Measurements from ENCODE around the gene SSRP1. TPM values are rescaled to one million over a fixed set of nuclear protein-coding genes. Genes with fewer than 3 reads are reported as not detected.

SSRP1 gene
- total RNA-seq (2014; rRNA removed; shearing (Covaris generic)) = 248 and 249 TPM in 2 replicates

- no peaks in the 10 kb centered on the region for H3K9me3 ChIP-seq (replicated peaks)
- peaks cover 10% of the 10 kb centered on the region for H3K4me1 ChIP-seq
- peak; percentile 93 for DNase-seq
- peak within 1 kb of the TSS; percentile 84 for H3K4me3 ChIP-seq
- H3K36me3 ChIP-seq = peaks cover 37% of the 10 kb centered on the region
- H3K27me3 ChIP-seq = no peaks in the 10 kb centered on the region; the same call in 1 of the 2 replicates
- H3K27ac ChIP-seq = peak within 1 kb of the TSS; percentile 79
Observed at GRCh38 chr11:57335343-57336110, at the start of gene SSRP1. TSS of gene SSRP1 (minus strand) at chr11:57335892. CDS start at chr11:57335121, 771 bp downstream.

- H3K9me3 ChIP-seq (replicated peaks) = 0 out of 2 replicates have a peak, but pooled peaks cover 2% of the 10 kb centered on the region
- no peaks in the 10 kb centered on the region for H3K36me3 ChIP-seq
- H3K4me1 ChIP-seq = no peaks in the 10 kb centered on the region
- no peak within 1 kb of the TSS for H3K4me3 ChIP-seq
- no peak for DNase-seq
- no peak within 1 kb of the TSS for H3K27ac ChIP-seq
- peaks cover 10% of the 10 kb centered on the region for H3K27me3 ChIP-seq
Observed at GRCh38 chr11:57380975-57381374, 45.3 kb upstream of the SSRP1 start, which contains the start of gene PRG3. TSS of gene PRG3 (minus strand) at chr11:57381150. CDS start at chr11:57380708, 442 bp downstream.

- Histone ChIP-seq H3K27ac (no peak overlapping the region), H3K4me1 (no peaks in the 10 kb centered on the region), H3K36me3 (no peaks in the 10 kb centered on the region), H3K9me3 (replicated peaks) (0 out of 2 replicates have a peak, but pooled peaks cover 2% of the 10 kb centered on the region), H3K4me3 (no peak overlapping the region), H3K27me3 (peaks cover 9% of the 10 kb centered on the region; the same call in 1 of the 2 replicates)
- DNase-seq = peak in 1 of 2 experiments; percentile 49
Observed at GRCh38 chr11:57379732-57380131, 44.0 kb upstream of the SSRP1 start.

GRCh38 chr11:57378186-57378585, 42.5 kb upstream of the SSRP1 start:
- Histone ChIP-seq H3K4me3 (no peak overlapping the region), H3K27ac (no peak overlapping the region), H3K4me1 (no peaks in the 10 kb centered on the region), H3K27me3 (peaks cover 2% of the 10 kb centered on the region; the same call in 1 of the 2 replicates), H3K36me3 (no peaks in the 10 kb centered on the region), H3K9me3 (replicated peaks) (no peaks in the 10 kb centered on the region)
- no peak for DNase-seq

GRCh38 chr11:57377107-57377506, 41.4 kb upstream of the SSRP1 start:
- Histone ChIP-seq H3K9me3 (replicated peaks) (no peaks in the 10 kb centered on the region), H3K36me3 (no peaks in the 10 kb centered on the region), H3K4me1 (no peaks in the 10 kb centered on the region), H3K27ac (no peak overlapping the region), H3K27me3 (peaks cover 3% of the 10 kb centered on the region; the same call in 1 of the 2 replicates), H3K4me3 (no peak overlapping the region)
- no peak for DNase-seq

GRCh38 chr11:57376095-57377090, 40.7 kb upstream of the SSRP1 start:
- Histone ChIP-seq H3K36me3 (no peaks in the 10 kb centered on the region), H3K4me1 (no peaks in the 10 kb centered on the region), H3K4me3 (no peak overlapping the region), H3K9me3 (replicated peaks) (no peaks in the 10 kb centered on the region), H3K27me3 (peaks cover 3% of the 10 kb centered on the region; the same call in 1 of the 2 replicates), H3K27ac (no peak overlapping the region)
- no peak for DNase-seq

GRCh38 chr11:57375490-57375889, 39.8 kb upstream of the SSRP1 start:
- Histone ChIP-seq H3K36me3 (no peaks in the 10 kb centered on the region), H3K9me3 (replicated peaks) (no peaks in the 10 kb centered on the region), H3K4me1 (no peaks in the 10 kb centered on the region), H3K4me3 (no peak overlapping the region), H3K27me3 (peaks cover 3% of the 10 kb centered on the region; the same call in 1 of the 2 replicates), H3K27ac (no peak overlapping the region)
- DNase-seq = no peak

GRCh38 chr11:57374966-57375365, 39.3 kb upstream of the SSRP1 start:
- Histone ChIP-seq H3K27ac (no peak overlapping the region), H3K4me1 (no peaks in the 10 kb centered on the region), H3K36me3 (no peaks in the 10 kb centered on the region), H3K4me3 (no peak overlapping the region), H3K27me3 (peaks cover 3% of the 10 kb centered on the region; the same call in 1 of the 2 replicates), H3K9me3 (replicated peaks) (no peaks in the 10 kb centered on the region)
- no peak for DNase-seq

GRCh38 chr11:57373146-57373545, 37.5 kb upstream of the SSRP1 start:
- DNase-seq = no peak
- no peaks in the 10 kb centered on the region for H3K9me3 ChIP-seq (replicated peaks)
- no peaks in the 10 kb centered on the region for H3K4me1 ChIP-seq
- no peak overlapping the region for H3K27ac ChIP-seq
- no peak overlapping the region for H3K4me3 ChIP-seq
- peaks cover 3% of the 10 kb centered on the region; the same call in 1 of the 2 replicates for H3K27me3 ChIP-seq
- H3K36me3 ChIP-seq = no peaks in the 10 kb centered on the region

GRCh38 chr11:57370941-57371340, 35.2 kb upstream of the SSRP1 start:
- Histone ChIP-seq H3K36me3 (no peaks in the 10 kb centered on the region), H3K4me3 (no peak overlapping the region), H3K27ac (no peak overlapping the region), H3K27me3 (peaks cover 3% of the 10 kb centered on the region; the same call in 1 of the 2 replicates), H3K4me1 (no peaks in the 10 kb centered on the region), H3K9me3 (replicated peaks) (no peaks in the 10 kb centered on the region)
- no peak for DNase-seq

GRCh38 chr11:57370251-57370650, 34.6 kb upstream of the SSRP1 start:
- Histone ChIP-seq H3K9me3 (replicated peaks) (no peaks in the 10 kb centered on the region), H3K27me3 (peaks cover 3% of the 10 kb centered on the region; the same call in 1 of the 2 replicates), H3K4me3 (no peak overlapping the region), H3K36me3 (no peaks in the 10 kb centered on the region), H3K27ac (no peak overlapping the region), H3K4me1 (no peaks in the 10 kb centered on the region)
- DNase-seq = no peak

GRCh38 chr11:57368845-57369232, 33.1 kb upstream of the SSRP1 start:
- Histone ChIP-seq H3K36me3 (no peaks in the 10 kb centered on the region), H3K9me3 (replicated peaks) (no peaks in the 10 kb centered on the region), H3K4me1 (no peaks in the 10 kb centered on the region), H3K27ac (no peak overlapping the region), H3K27me3 (peaks cover 3% of the 10 kb centered on the region; the same call in 1 of the 2 replicates), H3K4me3 (no peak overlapping the region)
- no peak for DNase-seq

- H3K36me3 ChIP-seq = no peaks in the 10 kb centered on the region
- no peaks in the 10 kb centered on the region for H3K4me1 ChIP-seq
- no peaks in the 10 kb centered on the region for H3K9me3 ChIP-seq (replicated peaks)
- H3K27ac ChIP-seq = no peak overlapping the region
- no peak overlapping the region for H3K4me3 ChIP-seq
- no peak for DNase-seq
- peaks cover 2% of the 10 kb centered on the region; the same call in 1 of the 2 replicates for H3K27me3 ChIP-seq
Observed at GRCh38 chr11:57368106-57368844, 32.6 kb upstream of the SSRP1 start.

Data from SJCRH30 (cell line).